DND-41 (cell line): Measurements from ENCODE around the gene TMEM255B.
"Not testable (repeated sequence)": the region's sequence is repeated elsewhere in the genome, so short reads cannot be mapped to it uniquely, and the experiment has no call there.

ENCODE experiments used
- ATAC-seq: fragments of 200-7000 bp; cut with Tn5 transposase; 3 replicates; pipeline ENCODE4 v1.9.1; 2021; ENCODE audit warnings: low read depth; ENCODE audit not compliant: insufficient read depth
- DNase-seq: peaks from one replicate; pipeline ENCODE4 v3.0.0-alpha.2; 2020
- H2AFZ ChIP-seq: 2 replicates; pipeline ENCODE4 v1.6.0; 2012; ENCODE audit warnings: low read depth, low read length
- H3K27ac ChIP-seq: 2 replicates; pipeline ENCODE4 v1.5.1; 2012; ENCODE audit warnings: low read length, inconsistent platforms
- H3K27me3 ChIP-seq: fragments of 200-600 bp; sonication (generic); 2 replicates; pipeline ENCODE4 v1.6.0; 2012; ENCODE audit warnings: low read length, mild to moderate bottlenecking, inconsistent platforms; ENCODE audit not compliant: insufficient read depth, poor library complexity
- H3K36me3 ChIP-seq: 2 replicates; pipeline ENCODE4 v1.5.1; 2012; ENCODE audit warnings: low read length, inconsistent platforms; ENCODE audit not compliant: insufficient read depth
- H3K4me1 ChIP-seq: 2 replicates; pipeline ENCODE4 v1.5.1; 2012; ENCODE audit warnings: mild to moderate bottlenecking, low read length; ENCODE audit not compliant: insufficient read depth
- H3K4me2 ChIP-seq: 2 replicates; pipeline ENCODE4 v1.6.0; 2012; ENCODE audit warnings: mild to moderate bottlenecking, moderate library complexity, low read length, inconsistent platforms; ENCODE audit not compliant: insufficient read depth
- H3K4me3 ChIP-seq, 2 experiments: fragments of 200-600 bp in 1 of 2; shearing (Covaris generic) in 1 of 2; 2 replicates each; pipeline ENCODE4 v1.5.1; 2012 to 2016; ENCODE audit warnings: inconsistent platforms in 2 of 2, low read length in 2 of 2, mild to moderate bottlenecking in 2 of 2, low read depth in 1 of 2, moderate library complexity in 1 of 2
- H3K79me2 ChIP-seq: 2 replicates; pipeline ENCODE4 v1.6.0; 2012; ENCODE audit warnings: low read length, inconsistent platforms; ENCODE audit not compliant: insufficient read depth
- H3K9ac ChIP-seq: 2 replicates; pipeline ENCODE4 v1.6.0; 2012; ENCODE audit warnings: low read depth, mild to moderate bottlenecking, inconsistent platforms, low read length, moderate library complexity
- H3K9me3 ChIP-seq: 2 replicates; pipeline ENCODE4 v1.5.1; 2012; ENCODE audit warnings: low read length, moderate library complexity, mild to moderate bottlenecking, inconsistent platforms; ENCODE audit not compliant: insufficient read depth, severe bottlenecking
- H4K20me1 ChIP-seq: 2 replicates; pipeline ENCODE4 v1.6.0; 2012; ENCODE audit warnings: low read length; ENCODE audit not compliant: insufficient read depth
- CTCF ChIP-seq: IDR thresholded peaks from 2 replicates; pipeline ENCODE4 v1.5.1; 2012; ENCODE audit warnings: borderline replicate concordance, low read length, moderate library complexity, mild to moderate bottlenecking; ENCODE audit not compliant: poor library complexity, severe bottlenecking; ENCODE audit errors: extremely low read depth
- EZH2 ChIP-seq: IDR thresholded peaks from 3 replicates; pipeline ENCODE4 v1.6.1; 2012; ENCODE audit warnings: borderline replicate concordance, low read depth, mild to moderate bottlenecking, moderate library complexity, low read length, inconsistent platforms; ENCODE audit not compliant: severe bottlenecking

Gene TMEM255B

GRCh38 chr13:113794764-113795173 lies 35.7 kb downstream of the TMEM255B start:
- Histone ChIP-seq H3K4me1 (no peaks in the 10 kb centered on the region), H3K9me3 (no peaks in the 10 kb centered on the region), H4K20me1 (peaks cover 9% of the 10 kb centered on the region; the same call in 1 of the 2 replicates), H3K4me3 (no peak overlapping the region), H3K9ac (no peak overlapping the region), H2AFZ (no peak overlapping the region), H3K27ac (no peak overlapping the region), H3K27me3 (no peaks in the 10 kb centered on the region), H3K36me3 (no peaks in the 10 kb centered on the region), H3K4me2 (no peak overlapping the region), H3K79me2 (no peaks in the 10 kb centered on the region)
- DNase-seq (no peak), ATAC-seq (no peak)
- TF ChIP-seq CTCF (no peak), EZH2 (no peak)

GRCh38 chr13:113795362-113795761 lies 36.3 kb downstream of the TMEM255B start:
- not testable (repeated sequence) for H3K36me3 ChIP-seq, H3K9me3 ChIP-seq, H4K20me1 ChIP-seq, H2AFZ ChIP-seq, H3K27me3 ChIP-seq, H3K27ac ChIP-seq, ATAC-seq, DNase-seq, H3K79me2 ChIP-seq, H3K4me2 ChIP-seq, H3K4me1 ChIP-seq, H3K4me3 ChIP-seq, H3K9ac ChIP-seq

GRCh38 chr13:113796211-113796963 lies 37.4 kb downstream of the TMEM255B start:
- Histone ChIP-seq H3K9me3 (no peaks in the 10 kb centered on the region), H3K79me2 (no peaks in the 10 kb centered on the region), H3K4me2 (no peak overlapping the region), H2AFZ (no peak overlapping the region), H3K27me3 (no peaks in the 10 kb centered on the region), H3K27ac (no peak overlapping the region), H3K4me3 (no peak overlapping the region), H4K20me1 (peaks cover 8% of the 10 kb centered on the region; the same call in 1 of the 2 replicates), H3K9ac (no peak overlapping the region), H3K4me1 (no peaks in the 10 kb centered on the region), H3K36me3 (no peaks in the 10 kb centered on the region)
- no peak for DNase-seq
- TF ChIP-seq CTCF: no peak
- TF ChIP-seq EZH2: no peak
- no peak for ATAC-seq

GRCh38 chr13:113796964-113797676 lies 38.1 kb downstream of the TMEM255B start:
- Histone ChIP-seq H3K9me3 (no peaks in the 10 kb centered on the region), H2AFZ (no peak overlapping the region), H3K4me1 (no peaks in the 10 kb centered on the region), H4K20me1 (peaks cover 8% of the 10 kb centered on the region; the same call in 1 of the 2 replicates), H3K9ac (no peak overlapping the region), H3K4me3 (no peak overlapping the region), H3K79me2 (no peaks in the 10 kb centered on the region), H3K27me3 (no peaks in the 10 kb centered on the region), H3K27ac (no peak overlapping the region), H3K4me2 (no peak overlapping the region), H3K36me3 (no peaks in the 10 kb centered on the region)
- no peak for DNase-seq
- no peak for TF ChIP-seq CTCF
- no peak for TF ChIP-seq EZH2
- no peak for ATAC-seq
